GM18507 (cell line): ENCODE results near the gene FAM114A2.
A peak's percentile ranks its signal among the peaks of the same experiment; 100 is the strongest.

ENCODE experiments used
- DNase-seq: peaks from one replicate; pipeline ENCODE4 v3.0.0; 2011; ENCODE audit warnings: low read depth; ENCODE audit not compliant: insufficient read length; ENCODE audit errors: extremely low spot score
- FAIRE-seq: peaks from 2 replicates; lab custom pipeline; 2011; peaks lifted over from hg19 to GRCh38; lab: Jason Lieb, UNC

The FAM114A2 gene

GRCh38 chr5:153998768-153999167, 39.9 kb downstream of the FAM114A2 start:
- FAIRE-seq (no peak), DNase-seq (no peak)

- FAIRE-seq (no peak), DNase-seq (no peak)
Observed at GRCh38 chr5:153998010-153998409, 40.7 kb downstream of the FAM114A2 start.

- FAIRE-seq = no peak
Observed at GRCh38 chr5:153991168-153991567, 47.5 kb downstream of the FAM114A2 start.

GRCh38 chr5:153988510-153988909, 50.2 kb downstream of the FAM114A2 start:
- DNase-seq = no peak
- FAIRE-seq = no peak

More at GRCh38 chr5:153991168-153991567, 47.5 kb downstream of the FAM114A2 start:
- no peak for DNase-seq

GRCh38 chr5:153987301-153987700, 51.4 kb downstream of the FAM114A2 start:
- DNase-seq (no peak), FAIRE-seq (no peak)

- DNase-seq (no peak), FAIRE-seq (no peak)
Observed at GRCh38 chr5:153985498-153985897, 53.2 kb downstream of the FAM114A2 start.

GRCh38 chr5:153983885-153984284, 54.8 kb downstream of the FAM114A2 start:
- no peak for FAIRE-seq
- no peak for DNase-seq

- FAIRE-seq (no peak), DNase-seq (no peak)
Observed at GRCh38 chr5:153981905-153982605, 56.7 kb downstream of the FAM114A2 start.

GRCh38 chr5:153979028-153979783, 59.5 kb downstream of the FAM114A2 start:
- no peak for DNase-seq
- FAIRE-seq = no peak

- FAIRE-seq (no peak), DNase-seq (no peak)
Observed at GRCh38 chr5:153974813-153975163, 63.9 kb downstream of the FAM114A2 start.

GRCh38 chr5:153974131-153974812, 64.4 kb downstream of the FAM114A2 start:
- FAIRE-seq (peak; percentile 90), DNase-seq (peak; percentile 43)

- DNase-seq = no peak
- no peak for FAIRE-seq
Observed at GRCh38 chr5:153972240-153972639, 66.5 kb downstream of the FAM114A2 start.

GRCh38 chr5:153970496-153970895, 68.2 kb downstream of the FAM114A2 start:
- FAIRE-seq = no peak
- no peak for DNase-seq

- FAIRE-seq (no peak), DNase-seq (no peak)
Observed at GRCh38 chr5:153969563-153969895, 69.2 kb downstream of the FAM114A2 start.

GRCh38 chr5:153968761-153969562, 69.7 kb downstream of the FAM114A2 start:
- FAIRE-seq (no peak), DNase-seq (no peak)

GRCh38 chr5:153964880-153965645, 73.6 kb downstream of the FAM114A2 start:
- FAIRE-seq (peak; percentile 92), DNase-seq (peak; percentile 67)

GRCh38 chr5:153964191-153964879, 74.4 kb downstream of the FAM114A2 start:
- FAIRE-seq = no peak
- no peak for DNase-seq
